ENCODE measurements around the gene MRPS5.

DNA sequence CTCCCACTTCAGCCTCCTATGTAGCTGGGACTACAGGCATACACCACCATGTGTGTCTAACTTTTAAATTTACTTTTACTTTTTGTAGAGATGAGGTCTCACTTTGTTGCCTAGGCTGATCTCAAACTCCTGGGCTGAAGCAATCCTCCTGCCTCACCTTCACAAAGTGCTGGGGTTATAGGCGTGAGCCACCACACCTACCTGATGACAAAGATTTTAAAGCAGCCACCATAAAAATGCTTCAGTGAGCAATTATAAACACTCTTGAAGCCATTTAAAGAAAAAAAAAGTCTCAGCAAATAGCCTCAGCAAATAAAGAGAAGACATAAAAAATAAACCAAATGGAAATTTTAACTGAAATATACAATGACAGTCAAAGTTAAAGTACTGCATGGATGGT is 35.6 kb downstream of the MRPS5 start:
- TF ChIP-seq, protein P1, sequence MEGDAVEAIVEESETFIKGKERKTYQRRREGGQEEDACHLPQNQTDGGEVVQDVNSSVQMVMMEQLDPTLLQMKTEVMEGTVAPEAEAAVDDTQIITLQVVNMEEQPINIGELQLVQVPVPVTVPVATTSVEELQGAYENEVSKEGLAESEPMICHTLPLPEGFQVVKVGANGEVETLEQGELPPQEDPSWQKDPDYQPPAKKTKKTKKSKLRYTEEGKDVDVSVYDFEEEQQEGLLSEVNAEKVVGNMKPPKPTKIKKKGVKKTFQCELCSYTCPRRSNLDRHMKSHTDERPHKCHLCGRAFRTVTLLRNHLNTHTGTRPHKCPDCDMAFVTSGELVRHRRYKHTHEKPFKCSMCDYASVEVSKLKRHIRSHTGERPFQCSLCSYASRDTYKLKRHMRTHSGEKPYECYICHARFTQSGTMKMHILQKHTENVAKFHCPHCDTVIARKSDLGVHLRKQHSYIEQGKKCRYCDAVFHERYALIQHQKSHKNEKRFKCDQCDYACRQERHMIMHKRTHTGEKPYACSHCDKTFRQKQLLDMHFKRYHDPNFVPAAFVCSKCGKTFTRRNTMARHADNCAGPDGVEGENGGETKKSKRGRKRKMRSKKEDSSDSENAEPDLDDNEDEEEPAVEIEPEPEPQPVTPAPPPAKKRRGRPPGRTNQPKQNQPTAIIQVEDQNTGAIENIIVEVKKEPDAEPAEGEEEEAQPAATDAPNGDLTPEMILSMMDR (IDR thresholded peaks at IDR 0.05), result no peak
- TF ChIP-seq POLR2A (IDR thresholded peaks at IDR 0.05) (no peak), POLR2AphosphoS5 (IDR thresholded peaks at IDR 0.05) (no peak), EP300 (IDR thresholded peaks at IDR 0.05) (no peak)
